GM21360 (cell line): ENCODE measurements around the gene GABARAPL1.
"Not testable (repeated sequence)": the region's sequence is repeated elsewhere in the genome, so short reads cannot be mapped to it uniquely, and the experiment has no call there.

Experiments
- ATAC-seq: cut with Tn5 transposase; IDR thresholded peaks from one replicate; pipeline ENCODE4 v1.9.1; 2021; ENCODE audit warnings: mild to moderate bottlenecking, moderate library complexity; ENCODE audit not compliant: unreplicated experiment

Gene GABARAPL1

GRCh38 chr12:10196210-10196609, 16.5 kb upstream of the GABARAPL1 start:
- no peak for ATAC-seq

- no peak for ATAC-seq
These were observed 14.8 kb upstream of the GABARAPL1 start for GRCh38 chr12:10197879-10198278.

- ATAC-seq: not testable (repeated sequence)
These were observed 8.2 kb upstream of the GABARAPL1 start for GRCh38 chr12:10204495-10204894.

DNA sequence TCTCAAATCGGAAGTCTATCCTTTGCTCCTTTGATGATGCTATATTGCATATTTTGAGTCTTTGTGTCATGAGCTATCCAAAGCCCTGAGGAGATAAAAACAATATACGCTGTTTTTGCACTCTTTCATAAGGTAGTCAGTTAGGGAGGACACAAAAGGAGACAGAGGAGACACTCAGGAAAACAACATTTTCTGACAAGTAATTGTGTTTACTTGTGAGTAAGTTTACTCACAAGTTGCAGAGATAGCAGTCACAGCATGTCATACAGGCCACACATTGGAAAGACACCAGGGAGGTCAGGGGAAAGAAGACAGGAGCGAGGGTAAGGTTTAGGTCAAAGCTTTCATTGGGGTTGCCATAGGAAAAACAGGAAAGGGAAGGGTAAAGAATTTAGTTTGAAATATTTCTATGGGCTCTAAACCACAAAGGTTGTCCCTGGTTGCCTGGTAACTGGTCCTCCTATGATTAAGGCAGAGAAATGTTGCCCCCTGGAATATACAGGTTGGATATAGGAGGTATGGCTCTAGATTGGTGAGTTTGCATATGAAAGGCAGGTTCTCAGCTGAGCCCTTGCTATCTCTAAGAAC, 7.4 kb upstream of the GABARAPL1 start:
- ATAC-seq: no peak

GRCh38 chr12:10207136-10207535, 5.5 kb upstream of the GABARAPL1 start:
- no peak for ATAC-seq

GRCh38 chr12:10210225-10210624, 2.5 kb upstream of the GABARAPL1 start:
- ATAC-seq: no peak

- no peak for ATAC-seq
These were observed 1.4 kb upstream of the GABARAPL1 start for GRCh38 chr12:10211101-10211939.

- ATAC-seq: peak; percentile 54
These were observed 538 bp upstream of the GABARAPL1 start for GRCh38 chr12:10211940-10212738.

DNA sequence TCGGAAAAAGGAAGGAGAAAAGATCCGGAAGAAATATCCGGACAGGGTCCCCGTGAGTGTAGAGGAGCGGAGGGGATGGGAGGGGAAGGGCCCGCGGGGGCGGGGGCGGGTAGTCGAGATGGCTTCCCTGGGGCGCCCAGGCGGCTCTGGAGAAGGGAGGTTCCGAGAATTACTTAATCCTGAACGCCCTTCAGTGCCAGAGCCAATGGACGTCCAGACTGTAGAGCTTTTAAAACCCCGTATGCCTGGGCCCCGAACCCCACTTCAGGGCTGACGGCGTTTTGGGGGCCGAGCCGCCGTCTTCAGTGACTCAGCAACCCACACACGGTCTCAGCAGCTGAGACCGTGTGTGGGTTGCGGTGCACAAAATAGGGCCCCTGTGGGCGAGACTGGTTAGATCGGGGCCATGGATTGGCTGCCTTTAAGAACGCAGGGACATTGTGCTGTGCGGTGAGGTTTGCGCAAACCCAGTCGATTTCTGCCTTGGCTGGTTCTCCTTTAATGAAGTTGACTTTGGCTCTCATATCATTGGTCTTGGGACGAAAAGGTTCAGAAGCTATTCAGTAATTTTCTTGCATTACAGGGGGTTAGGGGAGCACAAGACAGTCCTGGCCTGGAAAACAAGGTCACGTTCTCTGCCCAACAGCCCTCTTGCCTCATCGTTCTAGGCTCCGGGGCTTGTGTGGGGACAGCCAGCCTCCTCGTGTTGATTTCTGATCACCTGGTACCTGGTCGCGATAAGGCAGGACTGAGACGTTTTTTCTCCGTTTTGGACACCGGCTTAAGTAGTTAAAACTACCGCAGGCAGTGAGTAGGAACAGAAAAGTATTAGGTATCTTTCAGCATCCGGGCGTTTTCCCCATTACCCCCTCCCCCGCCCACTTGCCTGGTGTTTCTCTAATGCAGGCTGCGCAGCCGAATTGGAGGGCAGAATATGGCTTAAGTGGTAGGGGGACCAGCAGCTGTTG, 775 bp downstream of the GABARAPL1 start:
- ATAC-seq: peak; percentile 54

GRCh38 chr12:10214136-10214894, 1.6 kb downstream of the GABARAPL1 start:
- no peak for ATAC-seq

DNA sequence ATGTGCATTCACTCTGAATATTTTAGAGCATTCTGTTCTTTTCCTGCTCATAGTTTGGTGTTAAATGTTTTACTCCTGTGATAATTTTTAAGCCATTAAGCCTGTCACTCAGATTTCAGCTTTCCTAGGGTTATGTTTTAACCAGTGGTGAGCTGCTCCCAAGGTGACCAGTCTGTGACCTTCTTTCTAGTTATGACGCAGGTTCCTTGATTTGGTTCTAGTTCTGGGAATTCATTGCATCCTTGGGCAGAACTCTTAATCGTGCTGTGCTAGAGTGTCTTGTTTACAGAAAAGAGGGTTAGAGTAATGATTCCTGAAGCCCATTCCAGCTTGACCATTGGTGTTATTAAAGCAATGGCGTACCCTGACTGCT, 2.2 kb downstream of the GABARAPL1 start:
- no peak for ATAC-seq

GRCh38 chr12:10215436-10215835, 2.8 kb downstream of the GABARAPL1 start:
- no peak for ATAC-seq

GRCh38 chr12:10215946-10216345, 3.3 kb downstream of the GABARAPL1 start:
- not testable (repeated sequence) for ATAC-seq

DNA sequence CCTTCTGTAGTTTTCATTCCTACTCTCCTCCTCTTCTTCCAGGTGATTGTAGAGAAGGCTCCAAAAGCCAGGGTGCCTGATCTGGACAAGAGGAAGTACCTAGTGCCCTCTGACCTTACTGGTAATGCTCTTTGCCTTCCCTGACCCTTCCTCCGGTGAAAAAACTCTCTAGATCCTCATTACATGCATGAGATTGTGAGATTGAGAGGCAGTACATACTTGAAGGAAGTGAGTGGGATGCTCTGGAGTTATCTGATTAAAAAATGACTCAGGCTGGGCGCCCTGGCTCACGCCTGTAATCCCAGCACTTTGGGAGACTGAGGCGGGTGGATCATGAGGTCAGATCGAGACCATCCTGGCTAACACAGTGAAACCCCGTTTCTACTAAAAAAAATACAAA, 5.3 kb downstream of the GABARAPL1 start:
- no peak for ATAC-seq

- ATAC-seq: no peak
These were observed 7.9 kb downstream of the GABARAPL1 start for GRCh38 chr12:10220398-10221077.

GRCh38 chr12:10221846-10222245, 9.2 kb downstream of the GABARAPL1 start:
- ATAC-seq: no peak

- no peak for ATAC-seq
These were observed 10.5 kb downstream of the GABARAPL1 start for GRCh38 chr12:10223208-10223607.

DNA sequence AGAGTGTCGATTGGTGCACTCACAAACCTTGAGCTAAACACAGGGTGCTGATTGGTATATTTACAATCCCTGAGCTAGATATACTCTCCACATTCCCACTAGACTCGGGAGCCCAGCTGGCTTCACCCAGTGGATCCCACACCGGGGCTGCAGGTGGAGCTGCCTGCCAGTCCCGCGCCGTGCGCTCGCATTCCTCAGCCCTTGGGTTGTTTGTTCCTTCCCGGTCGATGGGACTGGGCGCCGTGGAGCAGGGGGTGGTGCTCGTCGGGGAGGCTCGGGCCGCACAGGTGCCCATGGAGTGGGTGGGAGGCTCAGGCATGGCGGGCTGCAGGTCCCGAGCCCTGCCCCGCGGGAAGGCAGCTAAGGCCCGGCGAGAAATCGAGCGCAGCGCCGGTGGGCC, 12.7 kb downstream of the GABARAPL1 start:
- ATAC-seq: not testable (repeated sequence)

DNA sequence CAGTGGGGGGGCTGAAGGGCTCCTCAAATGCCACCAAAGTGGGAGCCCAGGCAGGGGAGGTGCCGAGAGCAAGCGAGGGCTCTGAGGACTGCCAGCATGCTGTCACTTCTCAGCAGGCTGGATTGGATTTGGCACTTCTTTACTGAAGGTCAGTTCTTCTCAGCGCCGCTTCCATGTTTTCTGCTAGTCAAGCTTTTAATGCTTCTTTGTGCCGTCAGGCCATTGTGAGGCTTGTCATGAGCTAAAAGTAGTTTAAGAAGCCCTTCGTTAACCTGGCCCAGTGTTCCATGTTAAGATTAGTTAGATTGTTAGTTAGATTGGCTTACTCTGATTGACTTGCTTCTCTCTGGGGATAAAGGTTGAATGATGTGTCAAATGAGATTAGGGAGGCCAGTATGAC, 13.4 kb downstream of the GABARAPL1 start:
- no peak for ATAC-seq
